T1000 (cell line): ENCODE data around the gene NBL1.

Experiments
- DNase-seq: peaks from one replicate; lab custom pipeline; 2025; ENCODE audit warnings: mixed read lengths; lab: John Stamatoyannopoulos, UW

Gene NBL1

GRCh38 chr1:19703280-19703679, 59.2 kb downstream of the NBL1 start:
- DNase-seq: no peak

DNA sequence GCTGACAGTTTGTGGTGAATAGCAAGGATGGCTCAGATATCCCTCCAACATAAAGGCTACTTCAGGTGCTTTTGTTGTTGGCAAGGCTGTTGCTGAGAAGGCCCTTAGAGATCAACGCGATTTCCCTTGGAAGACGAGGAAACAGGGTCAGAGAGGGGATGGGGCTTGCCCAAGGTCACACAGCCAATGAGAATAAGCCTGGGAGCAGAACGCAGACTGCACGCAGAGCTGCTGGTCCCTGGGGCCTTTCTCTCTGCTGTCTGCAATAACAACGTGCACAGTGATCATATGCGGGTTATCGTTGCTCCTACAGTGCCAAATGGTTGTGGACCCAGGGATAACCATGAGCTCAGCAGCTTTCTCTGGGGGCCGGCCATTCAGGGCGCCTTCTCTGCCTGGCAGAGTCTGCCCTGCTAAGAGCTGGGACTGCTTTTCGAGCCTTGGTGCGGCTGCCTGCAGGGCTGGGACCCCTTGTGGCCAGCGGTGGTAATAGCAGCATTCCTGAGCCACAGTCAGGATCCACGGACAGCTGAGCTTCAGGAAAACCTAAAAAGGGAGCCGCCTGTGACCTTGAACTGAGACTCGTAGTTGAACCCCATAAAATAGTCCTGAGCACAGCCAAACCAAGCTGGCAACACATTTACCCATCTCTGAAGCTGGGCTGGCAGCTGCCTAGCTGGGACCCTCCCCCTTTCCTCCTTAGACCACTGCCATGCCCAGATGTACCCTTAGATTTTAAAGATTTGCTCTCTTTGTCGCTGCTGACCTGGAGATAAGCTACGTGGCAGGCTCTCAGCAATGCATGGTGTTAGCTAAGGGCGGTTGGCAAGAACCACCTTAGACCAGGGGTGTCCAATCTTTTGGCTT, 60.4 kb downstream of the NBL1 start:
- DNase-seq: peak; percentile 38

DNA sequence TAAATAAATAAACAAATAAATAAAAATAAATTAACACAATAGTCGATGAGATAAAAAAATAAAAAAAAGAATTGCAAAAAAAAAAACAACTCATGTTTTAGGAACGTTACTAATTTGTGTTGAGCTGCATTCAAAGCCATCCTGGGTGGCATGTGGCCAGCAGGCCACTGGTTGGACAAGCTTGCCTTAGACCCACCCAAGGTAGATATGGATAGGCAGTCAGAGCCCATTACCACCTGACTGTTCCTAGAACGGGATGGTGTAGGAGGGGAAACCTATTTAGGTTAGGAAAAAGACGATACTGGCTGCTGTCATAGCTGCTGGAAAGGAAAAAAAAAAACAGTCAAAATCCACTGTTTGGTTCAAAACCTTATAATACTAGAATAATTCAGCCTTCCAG, 61.4 kb downstream of the NBL1 start:
- no peak for DNase-seq

DNA sequence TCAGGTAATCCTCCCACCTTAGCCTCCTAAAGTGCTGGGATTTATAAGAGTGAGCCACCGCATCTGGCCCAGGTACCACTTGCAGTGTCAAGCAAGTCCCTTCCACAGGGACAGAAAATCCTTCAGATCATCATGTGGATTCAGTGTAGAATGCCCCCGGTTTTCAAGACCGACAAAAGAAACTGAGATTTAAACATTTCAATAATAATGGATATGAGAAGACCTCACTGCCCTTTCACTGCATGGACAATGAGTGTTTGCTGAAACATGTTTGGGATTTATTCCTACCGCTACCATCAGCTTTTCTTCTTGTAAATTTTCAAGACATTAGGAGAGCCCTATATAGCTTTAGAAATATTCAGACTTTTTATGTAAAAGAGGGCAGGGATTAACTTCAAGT, 62.0 kb downstream of the NBL1 start:
- no peak for DNase-seq
